HG03460 (cell line): ENCODE measurements around the gene THG1L.
"Not testable (repeated sequence)": the region's sequence is repeated elsewhere in the genome, so short reads cannot be mapped to it uniquely, and the experiment has no call there.

Experiments used
- ATAC-seq: cut with Tn5 transposase; IDR thresholded peaks from one replicate; pipeline ENCODE4 v1.9.1; 2021; ENCODE audit not compliant: unreplicated experiment

The THG1L gene

GRCh38 chr5:157731272-157732129 lies at the start of gene THG1L:
Gene THG1L (plus strand): TSS chr5:157731420. CDS start chr5:157731441, 21 bp downstream.
- ATAC-seq = peak; percentile 94

DNA sequence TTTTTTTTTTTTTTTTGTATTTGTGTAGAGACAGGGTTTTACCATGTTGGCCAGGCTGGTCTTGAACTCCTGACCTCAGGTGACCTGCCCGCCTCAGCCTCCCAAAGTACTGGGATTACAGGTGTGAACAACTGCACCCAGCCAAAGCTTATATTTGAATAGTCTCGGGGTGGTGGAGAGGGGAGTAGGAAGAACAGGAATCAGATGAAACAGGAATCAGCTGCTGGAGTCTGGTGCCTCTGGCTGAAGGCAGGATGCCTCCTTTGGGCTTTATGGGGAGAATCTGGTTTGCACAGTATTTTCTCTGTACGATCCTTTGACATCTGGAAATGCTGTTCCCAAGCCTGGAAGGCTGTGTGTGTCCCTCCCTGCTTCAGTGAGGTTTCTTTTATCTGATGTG lies 49.0 kb upstream of the THG1L start:
- ATAC-seq = no peak

DNA sequence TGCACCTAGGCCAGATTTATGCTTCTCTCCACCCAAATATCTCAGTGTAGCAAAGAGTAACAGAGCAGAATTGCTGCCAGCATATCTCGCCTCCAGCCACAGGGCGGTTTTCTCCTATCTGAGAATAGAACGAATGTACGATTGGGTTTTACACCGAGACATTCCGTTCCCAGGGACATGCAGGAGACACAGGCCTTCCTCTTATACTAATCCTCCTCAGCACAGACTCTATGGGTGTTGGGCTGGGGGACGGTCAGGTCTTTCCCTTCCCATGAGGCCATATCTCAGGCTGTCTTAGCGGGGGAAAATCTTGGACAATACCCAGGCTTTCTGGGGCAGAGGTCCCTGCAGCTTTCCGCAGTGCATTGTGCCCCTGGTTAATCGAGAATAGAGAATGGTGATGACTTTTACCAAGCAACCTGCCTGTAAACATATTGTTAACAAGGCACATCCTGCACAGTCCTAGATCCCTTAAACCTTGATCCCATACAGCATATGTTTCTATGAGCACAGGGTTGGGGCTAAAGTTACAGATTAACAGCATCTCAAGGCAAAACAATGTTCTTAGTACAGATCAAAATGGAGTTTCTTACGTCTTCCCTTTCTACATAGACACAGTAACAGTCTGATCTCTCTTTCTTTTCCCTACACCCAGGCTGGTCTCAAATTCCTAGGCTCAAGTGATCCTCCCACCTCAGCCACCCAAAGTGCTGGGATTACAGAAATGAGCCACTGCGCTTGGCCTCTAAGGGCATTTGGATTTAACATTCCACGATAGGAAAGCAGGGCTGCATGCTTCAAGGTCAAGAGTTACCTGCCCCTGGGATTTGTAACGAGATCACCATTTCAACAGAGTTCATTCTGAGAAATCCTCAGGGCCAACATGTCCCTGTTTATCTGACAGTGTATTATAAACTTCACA lies 44.7 kb upstream of the THG1L start:
- not testable (repeated sequence) for ATAC-seq

- ATAC-seq = no peak
Measured at GRCh38 chr5:157687198-157687554, 44.0 kb upstream of the THG1L start.

GRCh38 chr5:157689942-157690689 lies 41.1 kb upstream of the THG1L start:
- ATAC-seq = no peak

DNA sequence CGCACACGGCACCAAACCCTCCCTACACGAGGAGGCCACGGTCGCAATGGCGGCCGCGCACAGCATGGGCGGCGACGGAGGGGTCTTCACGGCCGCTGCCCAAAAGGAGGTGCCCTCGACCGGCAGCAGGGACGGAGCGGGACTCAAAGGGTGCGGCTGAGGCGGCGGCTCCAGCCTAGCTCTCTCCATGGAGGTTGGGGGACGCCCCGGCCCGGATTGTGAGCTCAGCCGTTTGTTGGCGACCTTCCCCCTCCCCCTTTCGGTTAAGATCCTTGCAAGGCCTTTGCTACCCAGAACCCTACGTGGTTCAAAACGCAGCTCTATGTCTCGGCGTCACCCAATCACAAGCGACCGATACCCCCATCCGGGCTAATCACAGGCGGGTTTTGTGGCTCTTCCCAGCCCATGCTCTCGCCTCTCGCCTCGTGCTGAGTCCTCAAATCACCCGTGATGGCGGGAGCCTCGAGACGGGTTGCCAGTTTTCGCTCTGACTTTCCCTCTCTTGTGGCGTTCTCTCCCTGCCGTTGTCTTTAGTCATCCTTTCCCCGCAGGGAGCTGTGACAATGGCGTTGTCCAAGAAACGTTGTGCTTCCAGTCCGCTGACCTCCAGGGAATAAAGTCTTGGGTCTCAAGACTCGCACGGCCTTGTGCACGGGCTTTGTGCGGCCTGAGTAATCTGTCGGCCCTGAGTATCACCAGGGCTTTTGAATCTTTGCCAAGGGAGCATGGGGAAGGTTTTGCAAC lies 40.4 kb upstream of the THG1L start:
- no peak for ATAC-seq

- not testable (repeated sequence) for ATAC-seq
Measured at GRCh38 chr5:157693816-157694215, 37.4 kb upstream of the THG1L start.

DNA sequence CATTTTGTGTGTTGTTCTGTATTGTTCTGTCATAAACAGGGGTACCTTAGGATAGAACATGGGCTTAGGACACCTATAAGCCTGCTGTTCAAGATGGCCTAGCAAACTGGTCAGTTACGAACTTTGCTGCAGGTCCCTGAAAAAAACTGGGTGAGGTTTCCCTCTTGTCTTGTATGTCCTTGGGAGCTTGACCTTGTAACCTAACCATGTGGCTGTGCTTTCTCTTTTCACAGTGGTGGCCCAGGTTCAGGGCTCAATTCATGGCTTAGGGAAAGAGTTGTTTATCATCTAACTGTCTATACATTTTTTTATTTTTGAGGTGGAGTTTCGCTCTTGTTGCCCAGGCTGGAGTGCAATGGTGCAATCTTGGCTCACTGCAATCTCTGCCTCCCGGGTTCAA lies 35.1 kb upstream of the THG1L start:
- not testable (repeated sequence) for ATAC-seq

DNA sequence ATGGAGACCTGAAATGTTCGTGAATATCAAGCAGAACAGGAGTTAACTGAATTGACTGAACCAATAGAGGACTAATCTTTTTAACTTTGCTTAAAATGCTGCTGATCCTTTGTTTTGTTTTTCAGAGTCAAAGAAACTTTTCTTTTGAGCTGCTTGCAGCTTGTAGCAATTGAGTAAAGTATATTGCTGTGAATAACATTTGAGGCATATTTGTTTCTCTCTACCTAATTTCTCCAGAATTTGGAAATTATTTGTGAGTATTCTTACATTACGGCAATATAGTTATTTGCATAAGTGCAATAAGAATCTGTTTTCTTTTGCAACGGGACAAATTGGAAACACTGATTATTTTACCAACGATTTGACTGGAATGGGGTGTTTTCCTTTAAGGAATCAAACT lies 32.5 kb upstream of the THG1L start:
- not testable (repeated sequence) for ATAC-seq

DNA sequence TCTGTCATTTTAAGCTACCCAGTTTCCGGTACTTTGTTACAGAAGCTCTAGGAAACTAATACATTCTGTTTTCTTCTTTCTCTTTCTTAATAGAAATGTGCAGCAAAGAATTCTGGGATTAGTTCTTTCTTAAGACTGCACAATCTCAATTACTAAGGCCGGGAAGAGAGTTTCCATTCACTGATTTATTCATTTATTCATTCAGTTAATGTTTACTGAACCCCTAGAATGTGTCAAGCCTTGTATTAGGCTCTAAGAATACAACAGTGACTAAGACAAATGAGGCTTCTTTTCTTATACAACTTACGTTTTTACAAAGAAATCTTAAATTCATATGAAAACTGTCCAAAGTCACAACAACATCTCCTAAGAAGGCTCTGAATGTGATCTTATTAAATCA lies 27.5 kb upstream of the THG1L start:
- no peak for ATAC-seq

DNA sequence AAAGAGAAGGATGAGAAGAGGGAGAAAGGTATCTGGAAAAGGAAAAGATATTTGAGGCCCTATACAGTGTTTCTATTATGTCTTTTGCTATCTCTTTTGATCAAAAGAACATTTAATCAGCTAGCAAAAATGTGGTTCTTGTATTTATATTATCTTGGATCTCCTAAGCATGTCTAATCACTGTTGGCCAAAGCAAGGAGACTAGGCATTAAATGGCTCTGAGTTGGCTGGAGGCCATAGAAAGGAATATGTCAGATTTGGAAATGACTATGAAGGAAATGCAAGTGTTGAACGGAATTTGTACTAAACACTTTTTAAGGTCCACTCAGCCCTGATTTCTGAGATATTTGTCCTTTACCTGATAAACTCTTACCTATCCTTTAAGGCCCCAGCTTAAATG lies 22.4 kb upstream of the THG1L start:
- ATAC-seq = no peak

- ATAC-seq = no peak
Measured at GRCh38 chr5:157709346-157709745, 21.9 kb upstream of the THG1L start.

DNA sequence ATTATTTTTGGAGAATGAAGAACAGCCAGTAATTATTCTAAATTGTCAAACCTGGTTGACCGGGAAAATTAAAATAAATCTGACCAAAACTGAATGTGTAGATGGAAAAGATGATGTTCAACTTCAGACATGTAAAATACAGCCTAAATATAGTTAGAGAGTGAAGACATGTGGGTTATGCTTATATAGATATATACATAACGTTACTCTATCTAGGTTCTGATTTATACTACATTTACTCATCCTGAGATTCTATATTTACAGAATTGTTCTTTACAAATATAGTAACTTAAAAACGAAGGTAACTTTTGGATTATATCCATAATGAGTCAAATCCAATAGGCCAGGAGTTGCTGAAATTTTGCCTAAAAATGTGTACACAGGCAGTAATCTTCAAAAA lies 20.8 kb upstream of the THG1L start:
- no peak for ATAC-seq

DNA sequence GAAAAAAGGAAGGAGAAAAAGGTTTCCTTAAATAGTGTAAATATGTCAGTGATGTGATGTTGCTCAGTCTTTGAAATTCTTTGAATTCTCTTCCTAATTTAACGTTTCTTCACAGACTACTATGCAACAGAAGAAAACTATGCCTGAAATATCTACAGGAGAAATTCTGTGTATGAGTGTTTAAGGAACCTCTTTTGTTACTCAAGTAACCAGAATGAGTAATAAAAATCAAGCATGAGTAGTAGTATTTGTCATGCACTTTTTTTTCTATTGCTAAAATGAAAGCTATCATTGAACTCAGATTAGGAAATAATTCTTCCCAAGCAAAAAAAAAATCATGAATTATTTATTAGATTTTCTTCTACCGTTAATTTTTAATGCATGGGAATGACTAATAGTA lies 20.3 kb upstream of the THG1L start:
- ATAC-seq = no peak

DNA sequence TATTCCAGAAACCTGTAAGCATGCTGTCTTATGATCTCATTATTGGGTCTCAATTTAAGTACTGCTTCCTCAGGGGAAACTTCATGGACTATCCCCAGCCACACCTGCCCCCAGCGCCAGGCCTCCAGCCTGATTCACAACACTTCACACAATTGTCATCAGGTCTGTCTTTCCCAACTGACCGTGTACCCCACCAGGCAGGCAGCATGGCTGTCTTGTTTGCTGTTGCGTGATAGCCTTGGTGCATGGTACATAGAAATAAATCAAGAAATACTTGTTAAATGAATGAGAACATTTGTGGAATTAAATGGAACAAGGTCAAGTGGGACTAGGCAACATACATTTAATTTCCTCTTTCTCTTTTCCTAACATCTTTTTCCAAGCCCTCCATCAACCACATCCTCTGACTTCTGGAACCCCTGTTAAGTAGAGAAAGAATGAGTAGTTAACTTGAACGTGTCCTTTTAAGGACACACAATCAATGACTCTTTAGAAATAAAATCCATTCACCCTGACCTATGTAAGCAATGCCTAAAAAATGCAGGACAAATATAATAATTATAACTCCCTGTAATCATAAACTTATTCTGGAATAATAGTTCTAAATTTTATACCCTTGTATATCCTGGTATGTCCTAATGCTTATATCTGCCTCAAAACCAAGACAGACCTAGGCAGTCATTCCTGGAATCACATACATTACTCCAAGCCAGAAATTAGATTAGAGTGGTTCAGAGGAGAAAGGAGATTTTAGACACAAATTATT lies 17.2 kb upstream of the THG1L start:
- ATAC-seq = no peak

DNA sequence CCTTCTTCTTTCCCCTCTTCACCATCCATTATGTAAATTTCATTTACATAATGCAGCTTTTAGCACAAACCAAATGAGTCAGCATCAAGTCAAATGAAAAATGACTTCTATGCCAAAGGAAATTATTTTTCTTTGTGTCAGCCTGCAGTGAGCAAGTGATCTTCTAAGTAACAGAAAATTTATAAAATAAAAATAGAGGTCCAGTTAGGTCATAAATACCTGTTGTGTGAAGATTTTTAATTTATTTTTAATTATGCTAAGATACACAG lies 16.7 kb upstream of the THG1L start:
- ATAC-seq = no peak

DNA sequence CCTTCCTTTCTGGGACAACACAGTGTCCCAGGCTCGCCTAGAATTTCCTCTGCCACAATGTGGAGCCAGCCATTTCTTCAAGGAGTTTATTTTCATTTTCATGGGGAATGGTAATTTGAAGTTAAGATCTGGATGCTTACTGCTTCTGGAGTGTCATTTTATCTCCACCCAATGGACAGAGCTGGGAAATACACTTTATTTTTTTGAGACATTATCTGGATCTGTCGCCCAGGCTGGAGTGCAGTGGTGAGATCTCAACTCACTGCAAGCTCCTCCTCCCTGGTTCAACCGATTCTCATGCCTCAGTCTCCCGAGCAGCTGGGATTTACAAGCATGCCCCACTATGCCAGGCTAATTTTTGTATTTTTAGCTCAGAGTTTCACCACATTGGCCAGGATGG lies 12.7 kb upstream of the THG1L start:
- ATAC-seq = no peak

DNA sequence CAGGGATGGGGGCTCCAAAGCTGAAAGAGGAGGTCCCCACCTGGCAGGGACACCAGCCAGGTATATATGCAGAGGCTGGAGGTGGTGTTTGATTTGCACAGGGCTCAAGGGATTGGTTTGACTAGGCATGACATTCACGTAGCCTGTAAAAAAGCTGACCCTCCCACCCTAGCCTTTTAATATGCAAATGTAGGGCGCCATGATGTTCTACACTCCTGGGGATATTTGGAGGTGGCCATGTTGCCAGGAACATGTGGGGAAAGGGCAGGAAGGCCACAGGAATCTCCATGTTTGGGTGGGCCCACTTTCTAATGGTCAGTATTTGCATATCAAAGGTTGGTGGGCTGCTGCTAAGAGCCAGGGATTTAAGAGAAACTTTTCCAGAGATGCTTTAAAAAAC lies 12.0 kb upstream of the THG1L start:
- ATAC-seq = no peak

GRCh38 chr5:157721159-157721558 lies 10.1 kb upstream of the THG1L start:
- ATAC-seq = no peak

GRCh38 chr5:157722895-157723294 lies 8.3 kb upstream of the THG1L start:
- not testable (repeated sequence) for ATAC-seq
